Activated naive CD4-positive, alpha-beta T cell treated with anti-CD3 and anti-CD28 coated beads, Interleukin-2, amount 50 U/mL, for 72 hours (primary cell): ENCODE results near the gene AGAP1. TPM values are rescaled to one million over a fixed set of nuclear protein-coding genes. Genes with fewer than 3 reads are reported as not detected.

ENCODE experiments used
- ATAC-seq, 2 donors: fragments of 150-1000 bp; cut with Tn5 transposase; 2 replicates each; pipeline ENCODE4 v1.10.0; 2021; ENCODE audit warnings: mild to moderate bottlenecking in 2 of 2, moderate library complexity in 2 of 2
- DNase-seq, 2 donors: peaks; one replicate each; pipeline ENCODE4 v3.0.0; 2021 to 2022; ENCODE audit warnings: low spot score in 2 of 2
- H3K27ac Mint-ChIP-seq, 2 donors: one replicate each; pipeline ENCODE4 v1.8.0; 2022; ENCODE audit warnings: mild to moderate bottlenecking in 2 of 2, mixed read lengths in 2 of 2
- H3K36me3 Mint-ChIP-seq, 2 donors: one replicate each; pipeline ENCODE4 v1.8.0; 2022; ENCODE audit warnings: mixed read lengths in 2 of 2
- H3K9me3 Mint-ChIP-seq, 2 donors: one replicate each; pipeline ENCODE4 v1.8.0; 2022; ENCODE audit warnings: mixed read lengths in 2 of 2
- total RNA-seq, 2 donors: library from RNA; stranded (reverse); gene quantifications; one replicate each; pipeline ENCODE4 v1.2.3, GENCODE V29; 2022

Gene AGAP1
- total RNA-seq, 2 donors from 2014 or later, result 0.48 to 7.2 TPM

DNA sequence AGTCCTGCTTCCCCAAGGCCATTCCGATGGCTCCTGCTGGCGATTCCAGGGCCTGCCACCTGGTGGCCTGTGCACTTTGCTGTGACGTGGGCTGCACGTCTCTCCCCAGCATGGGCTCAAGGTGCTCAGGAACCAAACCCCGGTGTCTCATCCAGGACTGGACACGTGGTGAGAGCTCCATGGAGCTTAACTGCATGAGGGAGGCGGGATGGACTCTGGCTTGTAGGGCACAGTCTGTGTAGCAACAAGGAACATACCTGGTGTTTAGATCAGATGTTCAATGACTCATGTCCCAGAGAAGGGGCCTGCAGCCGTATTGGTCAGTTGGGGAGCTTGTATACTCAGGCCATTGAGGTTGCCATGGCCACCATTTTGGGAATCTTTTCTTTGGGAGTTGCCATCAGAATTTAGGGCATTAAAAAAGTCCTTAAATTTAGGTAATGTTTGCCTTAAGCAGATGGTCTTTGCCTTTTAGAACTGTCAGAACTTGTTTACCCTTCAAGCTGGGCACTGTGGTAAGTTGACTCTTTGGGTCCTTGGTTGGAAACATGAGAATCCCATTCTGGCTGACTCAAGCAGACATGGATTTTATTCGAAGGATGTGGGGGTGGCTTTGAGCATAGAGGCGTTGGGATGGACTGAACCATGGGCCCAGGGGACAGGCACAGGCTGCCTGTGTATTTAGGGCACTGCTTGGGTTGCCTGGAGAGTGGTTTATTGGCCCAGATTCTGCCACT lies 21.0 kb downstream of the AGAP1 start:
- DNase-seq, result no peak
- ATAC-seq, result no peak
- Mint-ChIP-seq H3K36me3 (no peaks in the 10 kb centered on the region), H3K9me3 (no peaks in the 10 kb centered on the region), H3K27ac (no peak overlapping the region)

DNA sequence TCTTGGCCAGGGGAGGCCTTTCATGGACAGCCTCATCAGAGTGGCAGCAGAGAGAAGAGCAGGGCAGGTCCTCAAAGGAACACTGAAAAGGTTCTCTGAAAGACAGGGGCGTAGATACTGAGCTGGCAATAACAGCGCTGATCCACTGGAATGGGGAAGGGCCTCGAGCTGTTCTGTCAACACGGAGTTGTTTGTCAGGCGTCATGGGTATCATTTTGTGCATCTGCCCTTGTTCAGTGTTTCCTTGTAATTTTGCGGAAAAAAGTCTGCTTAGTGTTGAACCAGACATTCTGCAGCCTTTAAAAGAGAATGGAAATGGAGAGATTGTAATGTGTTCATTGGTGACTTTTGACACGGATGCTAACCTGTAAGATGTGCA lies 21.5 kb downstream of the AGAP1 start:
- Mint-ChIP-seq H3K27ac (no peak overlapping the region), H3K36me3 (no peaks in the 10 kb centered on the region), H3K9me3 (no peaks in the 10 kb centered on the region)
- DNase-seq (no peak), ATAC-seq (no peak)

DNA sequence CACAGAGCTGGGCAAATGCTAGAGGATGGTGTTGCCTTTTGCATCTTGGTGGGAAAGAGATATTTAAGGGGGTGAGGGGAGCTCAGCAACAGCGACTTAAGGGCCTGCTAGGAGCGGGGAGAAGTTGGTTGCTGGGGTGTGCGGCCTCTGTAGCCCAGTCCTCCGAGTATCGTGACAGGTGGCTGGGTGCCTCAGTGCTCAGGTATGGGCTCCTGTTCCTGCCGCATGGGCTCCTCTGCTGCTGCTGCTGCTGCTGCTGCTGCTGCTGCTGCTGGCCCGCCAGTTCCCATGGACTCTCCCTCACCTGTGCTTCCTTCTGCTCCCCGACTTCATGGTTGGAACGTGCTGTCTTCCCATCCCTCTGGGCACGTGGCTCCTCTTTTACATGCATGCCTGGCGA lies 22.0 kb downstream of the AGAP1 start:
- Mint-ChIP-seq H3K36me3 (no peaks in the 10 kb centered on the region), H3K9me3 (no peaks in the 10 kb centered on the region), H3K27ac (no peak overlapping the region)
- no peak for ATAC-seq
- DNase-seq, result no peak

DNA sequence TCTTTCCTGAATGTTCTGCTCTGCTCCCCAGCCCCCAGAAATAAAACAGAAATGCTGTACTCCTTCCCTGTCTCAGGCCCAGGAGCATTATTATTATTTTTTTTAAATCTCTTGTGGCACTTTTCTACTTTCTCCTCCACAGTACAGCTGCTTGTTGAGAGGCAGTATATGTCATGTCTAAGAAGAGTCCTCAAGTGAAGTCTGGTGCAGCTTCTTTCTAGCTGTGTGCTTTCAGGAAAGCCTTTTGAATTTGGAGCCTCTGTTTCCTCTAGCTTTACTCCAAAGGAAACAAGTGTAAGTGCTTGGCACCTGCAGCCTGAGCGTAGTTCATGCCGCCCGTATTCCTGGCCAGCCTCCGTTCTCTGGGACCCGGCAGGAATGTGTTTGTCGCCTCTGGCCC lies 22.4 kb downstream of the AGAP1 start:
- ATAC-seq, result no peak
- no peak for DNase-seq
- Mint-ChIP-seq H3K9me3 (no peaks in the 10 kb centered on the region), H3K36me3 (no peaks in the 10 kb centered on the region), H3K27ac (no peak overlapping the region)

DNA sequence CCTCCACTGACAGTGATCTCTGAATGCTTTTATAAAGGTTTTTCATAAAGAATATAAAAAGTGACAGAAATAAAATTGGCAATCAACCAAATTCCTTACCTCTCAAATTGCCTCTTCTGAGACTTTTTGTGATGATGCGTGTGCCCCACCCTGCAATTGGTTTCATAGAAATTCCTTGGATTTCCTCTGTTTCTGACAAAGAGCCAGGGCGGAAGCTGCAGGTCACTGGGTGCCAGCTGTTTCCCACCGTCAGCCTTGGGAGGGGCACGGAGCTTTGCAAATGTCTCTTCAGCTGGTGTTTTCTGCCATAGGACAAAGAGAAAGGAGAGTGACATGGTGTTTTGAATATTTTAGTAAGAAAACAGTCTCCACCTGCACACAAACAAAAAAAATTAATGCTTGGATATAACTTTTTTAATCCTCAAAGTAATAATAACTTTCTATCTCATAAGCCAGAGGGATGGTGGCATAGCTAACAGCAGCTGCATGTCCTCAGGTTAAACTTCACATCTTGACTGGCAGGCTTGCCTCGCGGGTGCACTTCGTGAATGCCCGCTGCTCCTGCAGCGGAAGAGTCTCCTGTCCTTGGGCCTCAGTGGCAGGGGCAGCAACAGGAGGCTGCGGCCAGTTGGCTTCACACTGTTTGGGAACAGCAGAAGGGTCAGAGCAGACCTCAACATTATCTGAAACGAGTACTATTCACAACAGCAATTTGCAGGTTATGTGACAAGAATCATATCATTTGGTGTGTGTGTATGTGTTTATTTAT lies 24.7 kb downstream of the AGAP1 start:
- no peak overlapping the region for H3K27ac Mint-ChIP-seq
- ATAC-seq (no peak), DNase-seq (no peak)
- no peaks in the 10 kb centered on the region for H3K36me3 Mint-ChIP-seq
- H3K9me3 Mint-ChIP-seq, result no peaks in the 10 kb centered on the region

DNA sequence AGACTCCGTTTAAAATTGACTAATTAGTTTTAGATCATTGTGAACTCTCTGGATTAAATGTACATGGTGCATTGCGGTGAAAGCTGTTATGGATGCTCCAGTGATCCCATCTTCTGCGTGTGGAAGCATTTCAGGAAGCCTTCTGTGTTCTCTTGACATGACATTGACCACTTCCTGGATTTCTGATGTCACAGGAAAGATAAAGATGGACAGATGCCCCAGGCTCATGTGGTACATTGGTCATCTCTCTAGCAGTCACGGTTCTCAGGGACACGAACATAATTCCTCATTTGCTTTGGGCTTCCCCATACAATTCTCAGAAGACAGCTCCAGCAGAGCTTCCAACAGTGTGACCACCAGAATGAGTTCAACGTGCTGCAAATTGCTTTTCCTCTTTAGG lies 26.9 kb downstream of the AGAP1 start:
- ATAC-seq (no peak), DNase-seq (no peak)
- Mint-ChIP-seq H3K9me3 (no peaks in the 10 kb centered on the region), H3K27ac (no peak overlapping the region), H3K36me3 (no peaks in the 10 kb centered on the region)

DNA sequence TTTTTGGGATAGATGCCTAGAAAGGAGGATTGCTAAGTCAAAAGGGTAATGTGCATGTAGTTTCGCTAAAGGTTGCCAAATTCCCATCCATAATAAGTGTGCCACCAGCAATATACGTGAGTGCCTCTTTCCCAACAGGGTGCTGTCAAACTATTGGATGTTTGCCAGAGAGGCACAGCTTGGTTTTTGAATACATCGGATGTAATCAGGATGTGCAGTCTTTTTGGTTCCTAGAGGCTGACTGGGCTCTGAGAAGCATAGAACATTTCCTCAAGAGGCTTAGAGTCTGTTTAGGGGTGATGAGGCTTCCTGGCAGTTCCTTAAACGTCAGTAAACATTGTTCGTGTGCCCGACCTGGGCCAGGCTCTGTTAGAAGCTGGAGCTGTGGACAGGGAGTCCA lies 28.0 kb downstream of the AGAP1 start:
- no peak for DNase-seq
- H3K27ac Mint-ChIP-seq, result no peak overlapping the region
- H3K36me3 Mint-ChIP-seq, result no peaks in the 10 kb centered on the region
- no peak for ATAC-seq
- H3K9me3 Mint-ChIP-seq, result no peaks in the 10 kb centered on the region

DNA sequence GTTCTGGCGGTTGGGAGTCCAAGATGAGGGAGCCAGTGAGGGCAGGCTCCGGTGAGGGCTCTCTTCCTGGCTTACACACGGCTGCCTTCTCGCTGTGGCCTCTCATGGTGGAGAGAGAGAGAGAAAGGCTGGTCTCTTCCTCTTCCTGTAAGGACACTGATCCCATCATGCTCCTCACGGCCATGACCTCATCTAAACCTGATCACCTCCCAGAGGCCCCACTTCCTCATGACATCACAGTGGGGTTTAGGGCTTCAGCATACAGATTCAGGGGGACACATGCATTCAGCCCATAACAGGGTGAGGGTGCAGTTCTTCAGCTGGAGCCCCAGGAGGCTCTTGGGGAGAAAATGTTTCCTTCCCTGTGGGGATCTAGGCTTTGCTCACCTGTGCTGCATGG lies 29.2 kb downstream of the AGAP1 start:
- Mint-ChIP-seq H3K27ac (no peak overlapping the region), H3K9me3 (no peaks in the 10 kb centered on the region), H3K36me3 (no peaks in the 10 kb centered on the region)
- DNase-seq (no peak), ATAC-seq (no peak)

DNA sequence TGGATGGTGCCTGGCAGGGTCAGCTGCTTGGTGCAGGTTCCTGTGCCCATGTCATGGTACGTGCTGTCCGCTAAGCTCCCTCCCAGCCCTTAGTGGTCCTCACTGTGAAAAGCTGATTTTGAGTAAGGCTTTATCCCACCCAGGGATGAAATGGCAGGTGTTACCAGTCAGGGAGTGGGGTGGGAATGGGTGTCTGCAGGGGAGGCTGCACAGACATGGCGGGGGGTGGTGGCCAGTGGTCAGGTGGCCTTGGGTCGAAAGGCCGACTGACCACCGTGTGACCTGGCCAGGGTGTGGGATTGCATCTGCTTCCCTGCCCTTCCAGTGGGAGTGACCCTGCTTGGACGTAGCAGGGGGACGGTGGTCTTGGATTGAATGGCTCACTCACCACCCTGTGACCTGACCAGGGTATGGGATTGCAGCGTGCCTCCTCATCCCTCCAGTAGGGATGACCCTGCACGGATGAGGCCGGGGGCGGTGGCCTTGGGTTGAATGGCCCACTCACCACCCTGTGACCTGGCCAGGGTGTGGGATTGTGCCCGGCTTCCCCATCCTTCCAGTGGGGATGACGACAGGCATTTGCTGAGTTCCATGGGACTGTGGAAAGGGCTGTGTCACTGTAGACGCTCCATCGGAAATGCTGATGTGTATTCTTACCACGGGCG lies 29.8 kb downstream of the AGAP1 start:
- ATAC-seq (no peak), DNase-seq (no peak)
- Mint-ChIP-seq H3K9me3 (no peaks in the 10 kb centered on the region), H3K36me3 (no peaks in the 10 kb centered on the region), H3K27ac (no peak overlapping the region)

DNA sequence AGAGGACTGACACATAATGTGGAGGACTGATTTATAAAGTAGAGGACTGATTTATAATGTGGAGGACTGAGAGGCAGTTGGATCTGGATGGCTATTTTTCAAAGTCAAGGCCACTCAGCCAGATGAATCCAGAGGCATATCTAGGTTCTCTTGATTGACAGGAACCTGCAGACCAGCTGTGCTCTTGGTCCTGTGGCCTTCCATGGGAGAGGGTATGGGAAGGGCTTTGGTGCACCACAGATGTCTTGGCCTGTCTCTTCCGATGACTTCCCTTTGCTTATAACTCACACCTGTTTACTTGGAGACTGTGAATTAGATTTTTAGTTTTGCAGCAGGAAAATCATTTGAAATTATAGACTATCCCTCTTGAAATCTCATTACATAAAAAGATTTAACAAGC lies 32.3 kb downstream of the AGAP1 start:
- ATAC-seq (no peak), DNase-seq (no peak)
- Mint-ChIP-seq H3K9me3 (no peaks in the 10 kb centered on the region), H3K27ac (no peak overlapping the region), H3K36me3 (no peaks in the 10 kb centered on the region)

DNA sequence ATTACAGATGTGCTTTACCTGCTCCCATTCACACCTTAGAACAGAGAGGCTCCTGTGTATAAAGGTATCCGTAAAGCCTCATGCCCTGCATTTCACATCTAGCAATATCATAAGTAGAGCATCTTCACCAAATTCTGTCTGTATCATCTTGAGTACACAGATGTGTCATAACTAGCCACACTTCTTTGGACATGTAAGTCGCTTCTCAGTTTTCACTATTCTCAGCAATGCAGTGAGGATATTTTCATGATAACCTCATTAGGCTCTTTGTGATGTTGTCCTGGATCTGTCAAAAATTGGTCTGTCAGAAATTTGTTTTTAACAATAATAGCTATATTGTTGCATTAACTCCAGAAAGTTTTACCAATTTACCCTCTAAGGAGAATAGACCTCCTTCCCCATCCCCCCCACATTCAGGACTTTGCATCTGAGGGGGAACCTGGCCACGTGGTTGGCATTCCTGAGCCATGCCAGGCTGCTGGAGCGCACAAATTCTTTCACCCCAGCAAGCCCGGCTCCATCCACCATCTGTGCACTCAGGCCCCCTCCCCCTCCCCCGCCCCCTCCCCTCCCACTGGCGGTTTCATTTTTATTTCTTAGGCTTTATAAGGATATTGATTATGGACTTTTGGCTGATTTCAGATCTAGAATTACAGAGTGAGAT lies 34.1 kb downstream of the AGAP1 start:
- DNase-seq (no peak), ATAC-seq (no peak)
- Mint-ChIP-seq H3K36me3 (no peaks in the 10 kb centered on the region), H3K9me3 (no peaks in the 10 kb centered on the region), H3K27ac (no peak overlapping the region)

DNA sequence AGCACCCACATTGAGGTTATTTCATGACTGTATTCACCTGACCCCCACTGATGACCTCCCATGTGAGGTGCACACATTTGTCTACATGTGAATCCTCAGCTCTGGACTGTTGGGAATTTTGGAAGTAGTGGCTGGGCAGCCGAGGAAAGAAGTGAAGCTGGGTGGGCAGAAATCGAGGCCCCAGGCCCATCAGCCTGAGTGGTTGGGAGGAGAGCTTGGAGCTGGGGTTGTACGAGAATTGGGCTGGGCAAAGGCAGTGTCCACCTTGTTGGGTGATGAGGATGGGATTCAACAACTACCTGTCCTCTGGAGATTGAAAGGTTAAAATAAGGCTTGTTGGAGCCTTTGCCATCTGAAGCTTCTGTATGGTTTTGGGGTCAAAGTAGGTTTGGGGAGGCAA lies 35.8 kb downstream of the AGAP1 start:
- no peak for ATAC-seq
- no peak for DNase-seq
- H3K9me3 Mint-ChIP-seq, result no peaks in the 10 kb centered on the region

DNA sequence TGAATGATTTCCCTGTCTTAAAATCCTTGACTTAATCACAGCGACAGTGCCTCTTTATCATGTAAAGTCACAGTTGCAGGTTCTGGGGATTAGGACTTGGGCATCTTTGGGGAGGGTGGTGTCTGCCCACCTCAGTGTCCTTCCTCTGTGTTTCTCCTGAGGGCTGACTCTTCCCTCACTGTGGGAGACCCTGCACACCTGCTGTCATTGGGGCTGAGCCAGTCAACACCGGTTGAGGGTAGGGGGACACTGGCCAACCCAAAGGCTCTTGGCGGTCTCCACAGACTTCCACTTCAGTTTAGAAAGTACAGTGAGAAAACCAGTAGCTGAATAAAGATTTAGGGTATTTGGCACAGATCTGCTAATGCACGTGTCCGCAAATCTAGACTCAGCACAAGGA lies 36.9 kb downstream of the AGAP1 start:
- DNase-seq, result no peak
- Mint-ChIP-seq H3K9me3 (no peaks in the 10 kb centered on the region), H3K36me3 (no peaks in the 10 kb centered on the region), H3K27ac (no peak overlapping the region)
- ATAC-seq, result no peak

More for the DNA sequence above, 35.8 kb downstream of the AGAP1 start:
- H3K27ac Mint-ChIP-seq, result no peak overlapping the region
- H3K36me3 Mint-ChIP-seq, result no peaks in the 10 kb centered on the region

DNA sequence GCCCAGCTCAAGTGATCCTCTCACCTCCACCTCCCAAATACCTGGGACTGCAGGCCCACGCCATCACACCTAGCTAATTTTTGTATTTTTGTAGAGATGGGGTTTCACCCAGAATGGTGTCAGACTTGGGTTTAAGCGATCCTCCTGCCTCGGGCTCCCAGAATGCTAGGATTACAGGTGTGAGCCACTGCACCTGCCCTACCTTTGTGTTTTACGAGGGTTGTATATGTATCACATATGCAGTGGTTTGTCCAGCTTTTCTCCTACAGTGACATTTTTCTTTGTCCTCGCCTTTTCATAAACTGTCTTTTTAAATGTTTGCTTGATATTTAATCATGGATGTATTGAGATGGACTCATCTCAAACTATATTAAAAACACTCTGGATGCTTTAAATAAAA lies 38.5 kb downstream of the AGAP1 start:
- Mint-ChIP-seq H3K27ac (no peak overlapping the region), H3K36me3 (no peaks in the 10 kb centered on the region)
- no peak for ATAC-seq

DNA sequence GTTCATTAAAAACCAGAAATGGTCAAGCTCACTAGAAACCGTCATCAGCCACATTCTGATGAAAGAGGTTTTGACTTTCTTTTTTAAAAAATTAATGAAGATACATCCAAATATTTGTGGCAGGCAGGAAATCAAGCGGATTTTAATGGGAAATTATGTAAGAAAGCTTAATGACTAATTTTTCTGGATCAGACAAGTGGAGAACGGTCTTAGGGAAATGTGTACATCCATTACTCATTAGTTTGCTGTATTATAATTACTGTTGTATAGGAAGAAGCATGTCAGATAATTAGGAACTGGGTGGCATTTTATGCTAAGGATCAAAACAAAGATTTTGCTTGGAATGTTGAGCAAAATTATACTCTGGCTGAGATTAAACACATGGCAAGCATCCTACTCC lies 39.4 kb downstream of the AGAP1 start:
- H3K9me3 Mint-ChIP-seq, result no peaks in the 10 kb centered on the region
- DNase-seq, result no peak
- H3K36me3 Mint-ChIP-seq, result no peaks in the 10 kb centered on the region
- H3K27ac Mint-ChIP-seq, result no peak overlapping the region
- no peak for ATAC-seq

More for the DNA sequence above, 38.5 kb downstream of the AGAP1 start:
- no peak for DNase-seq
- H3K9me3 Mint-ChIP-seq, result no peaks in the 10 kb centered on the region

DNA sequence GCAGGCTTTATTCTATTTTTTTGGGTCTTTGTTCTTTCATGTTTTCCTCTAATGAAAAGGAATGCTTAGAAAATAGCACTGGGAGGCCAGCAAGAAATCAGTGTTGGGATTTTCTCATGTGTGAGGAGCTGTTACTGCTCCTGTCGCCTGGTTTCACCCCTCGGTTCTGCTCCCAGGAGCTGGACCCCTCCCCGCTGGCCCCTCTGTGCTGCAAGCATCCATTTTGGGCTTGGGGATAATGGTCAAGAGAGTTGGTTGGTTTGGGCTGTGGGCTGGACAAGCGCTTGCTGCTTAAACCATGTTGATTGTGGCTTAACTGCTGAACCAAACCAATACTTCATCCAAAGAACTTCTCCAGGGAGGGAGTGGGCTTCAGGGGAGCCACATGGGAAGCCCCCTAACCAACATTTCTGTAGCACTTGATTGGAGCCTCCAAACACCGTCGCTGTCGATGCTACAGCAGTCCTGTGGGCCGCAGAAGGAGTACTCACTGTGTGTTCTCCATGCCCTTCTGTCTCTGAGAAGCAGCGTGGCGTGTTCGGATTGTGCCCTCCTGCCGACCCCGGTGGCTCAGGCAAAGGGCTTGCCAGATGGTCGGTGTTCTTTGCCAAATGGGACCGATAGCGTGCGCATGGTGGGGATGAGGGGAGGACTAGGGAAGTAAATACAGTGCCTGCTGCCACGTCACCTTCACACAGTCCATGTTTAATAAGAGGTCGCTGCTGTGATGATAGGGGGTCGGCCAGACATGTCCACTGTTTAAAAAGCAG lies 40.0 kb downstream of the AGAP1 start:
- H3K27ac Mint-ChIP-seq, result no peak overlapping the region
- ATAC-seq (no peak), DNase-seq (no peak)
- H3K36me3 Mint-ChIP-seq, result no peaks in the 10 kb centered on the region
- no peaks in the 10 kb centered on the region for H3K9me3 Mint-ChIP-seq
